ENCODE measurements around the gene SH3GL2. TPM values are rescaled to one million over a fixed set of nuclear protein-coding genes. Genes with fewer than 3 reads are reported as not detected.
"Not testable (repeated sequence)": the region's sequence is repeated elsewhere in the genome, so short reads cannot be mapped to it uniquely, and the experiment has no call there.

Gene SH3GL2
- total RNA-seq, 2 donors from 2014 or later = not detected

DNA sequence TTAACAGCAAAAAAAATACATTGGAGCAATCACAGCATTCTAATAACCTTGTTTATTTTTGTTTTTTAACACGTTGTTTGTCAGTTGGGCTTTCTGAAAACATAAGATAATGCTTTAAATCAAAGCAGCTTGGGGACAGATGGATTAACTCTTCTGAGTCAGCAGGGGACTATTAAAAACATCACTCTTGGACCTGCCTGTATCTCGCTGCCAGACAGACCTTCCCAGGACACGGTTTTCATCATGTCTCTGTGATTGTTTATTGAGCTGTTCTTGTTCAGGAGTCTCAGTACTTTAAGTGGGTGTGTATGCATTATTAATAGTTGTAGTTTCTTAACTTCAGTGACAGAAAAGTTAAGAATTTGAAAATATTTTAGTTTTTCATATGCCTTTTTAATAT, 173.2 kb downstream of the SH3GL2 start:
- no peak overlapping the region for H3K27ac Mint-ChIP-seq
- no peaks in the 10 kb centered on the region for H3K36me3 Mint-ChIP-seq
- peaks cover 14 to 20% of the 10 kb centered on the region in 2 donors for H3K9me3 Mint-ChIP-seq
- no peak for DNase-seq (ENCODE audit: low spot score in 2 of 2)
- ATAC-seq = no peak

DNA sequence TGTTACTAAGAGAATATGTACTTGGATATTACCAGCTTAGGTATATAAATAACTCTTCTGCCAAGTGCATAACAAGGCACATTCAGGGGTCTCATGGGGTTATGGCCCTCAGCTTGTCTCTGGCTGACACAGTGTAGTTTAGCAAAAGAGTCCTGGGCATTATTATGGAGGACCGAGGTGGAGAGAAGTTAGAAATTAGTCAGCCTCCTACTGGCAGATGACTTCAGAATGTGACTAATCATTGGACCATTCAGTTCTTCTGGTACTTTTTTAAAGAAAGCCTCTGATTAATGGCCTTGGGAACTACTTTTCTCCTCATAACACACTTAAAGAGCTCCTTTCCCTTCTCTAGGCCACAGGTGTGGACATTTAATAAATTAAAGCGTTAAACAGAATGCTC, 178.9 kb downstream of the SH3GL2 start:
- no peak overlapping the region for H3K27ac Mint-ChIP-seq

DNA sequence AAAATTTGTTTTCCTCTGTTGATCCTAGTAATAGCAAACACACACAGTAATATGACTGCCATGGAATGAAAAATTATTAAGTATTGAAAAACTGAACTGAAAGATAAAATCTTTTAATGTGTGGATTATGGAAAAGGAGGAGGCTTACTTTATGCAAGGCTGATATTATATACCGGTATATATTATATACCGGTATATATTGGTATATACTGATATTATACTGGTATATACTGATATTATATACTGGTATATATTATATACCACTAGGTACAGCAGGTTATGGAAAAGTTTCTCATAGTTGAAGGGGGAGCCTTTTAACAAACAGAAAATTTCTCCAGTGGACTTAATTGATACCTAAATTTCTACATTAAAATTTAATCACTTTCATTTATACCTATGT, 181.4 kb downstream of the SH3GL2 start:
- ATAC-seq = no peak

More for the DNA sequence above, 178.9 kb downstream of the SH3GL2 start:
- DNase-seq (ENCODE audit: low spot score in 2 of 2) (no peak), ATAC-seq (no peak)
- H3K36me3 Mint-ChIP-seq = no peaks in the 10 kb centered on the region
- H3K9me3 Mint-ChIP-seq = peaks cover 3 to 6% of the 10 kb centered on the region in 2 donors

DNA sequence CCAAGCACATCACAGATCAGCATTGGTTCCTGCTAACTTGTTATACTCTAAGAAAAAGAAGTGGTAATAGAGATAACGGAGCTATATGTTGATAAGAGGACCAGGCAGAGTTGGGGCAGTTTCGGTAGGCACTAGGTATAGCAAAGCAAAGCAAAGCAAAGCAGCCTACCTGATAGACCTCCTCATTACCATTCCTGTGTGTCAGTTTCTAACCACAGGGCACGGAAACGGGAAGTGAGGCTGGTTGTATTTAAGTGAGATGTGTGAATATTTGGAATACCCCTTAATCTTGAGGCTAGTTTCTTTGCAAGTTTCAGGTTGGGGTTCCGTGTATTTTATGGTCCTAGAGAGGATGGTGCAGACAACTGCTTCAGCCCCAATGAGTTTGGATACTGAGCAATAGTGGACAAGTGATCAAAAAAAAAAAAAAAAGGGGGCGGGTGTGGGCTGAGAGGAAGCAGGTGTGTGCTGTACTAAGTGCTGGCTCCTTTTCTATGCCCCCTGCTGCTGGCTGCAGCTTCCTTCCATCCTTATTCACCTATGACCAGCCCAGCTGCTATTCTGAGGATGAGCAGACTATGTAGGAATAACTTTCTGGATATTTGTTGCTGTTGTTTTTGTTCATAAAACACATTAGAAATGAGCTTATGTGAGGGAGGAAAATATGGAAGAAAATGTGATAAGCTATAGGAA, 183.3 kb downstream of the SH3GL2 start:
- DNase-seq (ENCODE audit: low spot score in 2 of 2) (no peak), ATAC-seq (no peak)
- Mint-ChIP-seq H3K9me3 (no peaks in the 10 kb centered on the region), H3K27ac (no peak overlapping the region), H3K36me3 (no peaks in the 10 kb centered on the region)

More for the DNA sequence above, 181.4 kb downstream of the SH3GL2 start:
- DNase-seq (ENCODE audit: low spot score in 2 of 2) = no peak
- no peaks in the 10 kb centered on the region for H3K9me3 Mint-ChIP-seq
- H3K36me3 Mint-ChIP-seq = no peaks in the 10 kb centered on the region
- H3K27ac Mint-ChIP-seq = no peak overlapping the region

DNA sequence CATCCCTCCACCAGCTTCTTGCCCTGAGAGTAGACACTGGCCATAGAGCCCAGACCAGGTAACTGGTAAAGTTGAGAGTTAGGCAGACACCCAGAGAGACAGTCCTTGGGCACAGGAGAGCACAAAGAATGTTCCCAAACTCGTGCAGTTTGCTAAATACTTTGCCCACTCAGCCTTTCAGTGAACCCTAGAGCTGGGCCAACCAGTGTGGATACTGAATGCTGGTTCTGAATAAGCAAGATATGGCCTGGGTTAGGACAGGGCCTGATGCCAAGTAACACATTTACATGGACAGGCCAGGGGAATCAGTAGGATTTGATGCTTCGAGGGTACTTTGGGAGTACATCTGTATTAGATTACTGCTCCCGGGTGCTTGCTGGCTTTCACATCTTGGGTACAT, 185.4 kb downstream of the SH3GL2 start:
- peaks cover 0 to 4% of the 10 kb centered on the region in 2 donors for H3K9me3 Mint-ChIP-seq
- H3K27ac Mint-ChIP-seq = no peak overlapping the region
- ATAC-seq (no peak), DNase-seq (ENCODE audit: low spot score in 2 of 2) (no peak)
- H3K36me3 Mint-ChIP-seq = no peaks in the 10 kb centered on the region

DNA sequence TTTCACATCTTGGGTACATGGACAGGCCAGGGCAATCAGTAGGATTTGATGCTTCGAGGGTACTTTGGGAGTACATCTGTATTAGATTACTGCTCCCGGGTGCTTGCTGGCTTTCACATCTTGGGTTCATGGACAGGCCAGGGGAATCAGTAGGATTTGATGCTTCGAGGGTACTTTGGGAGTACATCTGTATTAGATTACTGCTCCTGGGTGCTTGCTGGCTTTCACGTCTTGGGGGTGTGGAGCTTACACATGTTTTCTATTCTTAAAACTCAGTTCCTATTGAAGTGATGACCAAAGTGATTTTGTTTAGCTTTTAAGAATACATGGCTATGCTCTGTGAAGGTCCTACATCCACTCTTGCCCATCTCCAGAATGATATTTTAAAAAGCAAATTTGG, 186.3 kb downstream of the SH3GL2 start:
- not testable (repeated sequence) for H3K36me3 Mint-ChIP-seq; DNase-seq (ENCODE audit: low spot score in 2 of 2); H3K9me3 Mint-ChIP-seq; H3K27ac Mint-ChIP-seq; ATAC-seq

DNA sequence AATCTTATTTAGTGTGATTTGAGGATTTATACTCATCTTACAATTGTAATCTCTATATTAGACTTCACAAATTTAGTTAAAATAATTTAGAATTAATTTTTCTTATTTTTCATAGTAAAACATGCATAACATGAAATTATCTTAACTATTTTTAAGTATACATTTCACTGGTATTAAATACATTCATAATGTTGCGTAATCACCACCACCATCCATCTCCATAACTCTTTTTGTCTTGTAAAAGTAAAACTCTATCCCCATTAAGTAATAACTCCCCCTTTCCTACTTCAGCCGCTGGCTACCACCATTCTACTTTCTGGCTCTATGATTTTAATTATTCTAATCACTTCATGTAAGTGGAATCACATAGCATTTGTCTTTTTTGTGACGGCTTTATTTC, 193.4 kb downstream of the SH3GL2 start:
- H3K27ac Mint-ChIP-seq = no peak overlapping the region
- DNase-seq (ENCODE audit: low spot score in 2 of 2) (no peak), ATAC-seq (no peak)
- peaks cover 5 to 16% of the 10 kb centered on the region in 2 donors for H3K9me3 Mint-ChIP-seq
- H3K36me3 Mint-ChIP-seq = peaks cover 0 to 7% of the 10 kb centered on the region in 2 donors

DNA sequence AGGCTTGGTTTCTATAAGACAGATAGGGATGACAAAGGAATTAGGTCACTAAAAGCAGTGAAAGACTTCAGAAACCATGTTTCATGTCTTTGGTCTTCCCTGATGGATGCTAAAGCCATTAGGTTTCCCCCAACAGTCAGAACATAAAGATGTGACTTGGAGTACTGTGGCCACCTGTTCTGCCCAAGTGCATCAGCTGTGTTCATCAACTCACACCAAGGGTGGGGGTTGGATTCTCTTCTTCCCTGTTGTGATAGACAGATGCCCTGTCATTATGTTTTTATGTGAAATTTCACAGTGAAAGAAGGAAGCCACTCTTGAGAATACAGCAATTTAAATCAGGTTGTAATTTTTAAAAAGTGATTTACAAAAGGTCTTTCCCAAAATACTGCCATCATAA, 196.8 kb downstream of the SH3GL2 start:
- no peak for ATAC-seq
- H3K27ac Mint-ChIP-seq = no peak overlapping the region
- DNase-seq (ENCODE audit: low spot score in 2 of 2) = no peak
- peaks cover 0 to 7% of the 10 kb centered on the region in 2 donors for H3K36me3 Mint-ChIP-seq
- H3K9me3 Mint-ChIP-seq = peaks cover 14 to 22% of the 10 kb centered on the region in 2 donors

DNA sequence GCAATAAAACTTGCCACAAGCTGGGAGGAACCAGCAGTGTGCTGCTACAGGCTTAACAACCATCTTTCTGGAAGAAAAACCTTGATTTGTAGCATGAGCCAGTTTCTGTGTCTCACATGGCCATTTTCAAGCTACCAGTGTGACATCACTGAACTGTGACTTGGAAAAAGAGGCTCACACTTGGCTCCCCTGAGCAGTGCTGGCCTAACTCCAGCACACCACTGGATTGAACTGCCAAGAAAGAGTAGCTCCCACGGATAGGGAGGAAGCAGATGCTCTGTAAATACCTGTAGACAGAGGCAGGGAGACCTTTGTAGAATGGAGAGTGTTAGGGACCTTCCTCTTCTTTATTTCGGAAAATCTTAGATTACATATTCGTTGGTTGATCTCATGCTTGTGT, 197.9 kb downstream of the SH3GL2 start:
- no peak overlapping the region for H3K27ac Mint-ChIP-seq

DNA sequence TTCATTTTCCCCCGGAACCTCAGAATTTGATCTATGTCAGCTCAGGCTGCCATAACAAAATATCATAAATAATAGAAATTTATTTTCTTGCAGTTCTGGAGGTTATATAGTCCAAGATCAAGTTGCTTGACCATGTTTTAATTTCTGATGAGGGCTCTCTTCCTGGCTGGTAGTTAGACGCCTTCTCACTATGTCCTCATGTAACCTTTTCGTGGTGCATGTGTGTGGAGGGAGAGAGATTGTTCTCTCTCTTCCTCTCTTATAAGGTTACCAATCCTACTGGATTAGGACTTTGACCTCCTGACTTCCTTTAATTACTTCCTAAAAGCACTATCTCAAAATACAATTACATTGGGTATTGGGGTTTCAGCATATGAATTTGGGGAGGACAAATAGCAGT, 198.6 kb downstream of the SH3GL2 start:
- peaks cover 0 to 7% of the 10 kb centered on the region in 2 donors for H3K36me3 Mint-ChIP-seq
- DNase-seq (ENCODE audit: low spot score in 2 of 2) = no peak
- no peak overlapping the region for H3K27ac Mint-ChIP-seq
- peaks cover 14 to 28% of the 10 kb centered on the region in 2 donors for H3K9me3 Mint-ChIP-seq
- no peak for ATAC-seq

More for the DNA sequence above, 197.9 kb downstream of the SH3GL2 start:
- peaks cover 14 to 26% of the 10 kb centered on the region in 2 donors for H3K9me3 Mint-ChIP-seq
- ATAC-seq (no peak), DNase-seq (ENCODE audit: low spot score in 2 of 2) (no peak)
- H3K36me3 Mint-ChIP-seq = peaks cover 0 to 7% of the 10 kb centered on the region in 2 donors

DNA sequence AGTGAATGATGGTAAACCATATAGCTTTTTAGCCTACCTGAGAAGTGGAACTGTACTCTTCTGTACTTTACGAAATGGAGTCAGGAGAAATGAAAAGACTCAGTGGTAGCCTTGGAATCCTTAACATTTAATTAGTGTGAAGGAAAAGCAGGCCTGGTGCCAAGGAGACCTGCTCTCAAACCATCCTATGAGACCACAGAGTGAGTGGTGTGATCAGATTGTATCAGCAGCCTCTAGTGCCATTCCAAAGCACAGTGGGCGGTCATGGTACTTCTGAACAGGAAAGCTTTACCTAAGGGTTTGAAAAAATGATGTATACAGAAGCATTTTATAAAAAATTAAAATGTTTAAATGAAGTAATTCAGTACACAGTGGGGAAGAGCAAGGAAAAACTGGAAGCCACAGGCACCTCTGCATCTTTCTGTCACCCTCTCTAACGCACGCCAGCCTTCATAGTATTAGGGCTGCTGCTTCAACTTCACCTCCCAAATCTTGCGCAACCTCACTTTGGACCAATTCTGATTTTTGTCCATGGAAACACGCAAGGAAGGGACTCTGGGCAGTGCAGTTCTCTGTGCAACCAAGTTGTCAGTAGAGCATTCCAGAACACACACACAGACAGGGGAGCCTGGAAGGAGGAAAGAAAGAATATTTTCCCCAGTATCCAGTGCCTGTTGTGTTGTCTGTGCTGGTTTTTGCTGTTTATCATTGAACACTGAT, 203.7 kb downstream of the SH3GL2 start:
- Mint-ChIP-seq H3K27ac (no peak overlapping the region), H3K9me3 (peaks cover 9 to 19% of the 10 kb centered on the region in 2 donors), H3K36me3 (no peaks in the 10 kb centered on the region)

DNA sequence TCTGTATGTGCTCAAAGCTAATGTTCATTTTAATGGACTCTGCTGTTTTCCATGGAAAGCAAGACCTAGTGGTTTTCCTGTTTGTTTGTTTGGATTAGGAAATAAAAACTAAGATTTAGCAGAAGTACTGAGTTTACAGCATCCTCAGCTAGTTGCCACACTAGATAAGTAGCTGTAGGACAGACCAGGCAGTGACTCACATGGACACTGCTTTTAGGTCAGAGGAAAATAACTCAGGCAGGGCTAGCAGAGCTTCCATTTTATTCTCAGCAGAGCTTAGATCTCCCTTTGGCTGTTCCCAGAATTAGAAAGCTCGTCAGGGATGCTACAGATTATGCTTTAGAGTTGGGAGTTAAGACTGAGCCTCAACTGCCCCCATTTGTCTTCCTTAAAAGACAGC, 204.4 kb downstream of the SH3GL2 start:
- Mint-ChIP-seq H3K36me3 (no peaks in the 10 kb centered on the region), H3K9me3 (peaks cover 3 to 16% of the 10 kb centered on the region in 2 donors), H3K27ac (no peak overlapping the region)
- ATAC-seq = no peak
- no peak for DNase-seq (ENCODE audit: low spot score in 2 of 2)

More for the DNA sequence above, 203.7 kb downstream of the SH3GL2 start:
- ATAC-seq (no peak), DNase-seq (ENCODE audit: low spot score in 2 of 2) (no peak)

DNA sequence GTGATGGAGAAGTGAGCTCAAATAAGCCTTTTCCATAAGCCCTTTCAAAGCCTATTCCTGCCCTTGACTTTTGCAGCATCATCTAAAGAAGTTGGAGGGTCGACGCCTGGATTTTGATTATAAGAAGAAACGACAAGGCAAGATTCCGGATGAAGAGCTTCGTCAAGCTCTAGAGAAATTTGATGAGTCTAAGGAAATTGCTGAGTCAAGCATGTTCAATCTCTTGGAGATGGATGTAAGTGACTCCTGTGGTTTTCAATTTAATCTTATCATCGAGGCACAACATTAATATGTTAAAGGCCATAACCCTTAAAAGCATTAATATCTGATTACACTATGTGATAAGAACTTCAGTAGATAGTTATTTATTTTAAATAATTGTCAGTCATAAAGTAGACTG, 210.4 kb downstream of the SH3GL2 start:
- ATAC-seq (no peak), DNase-seq (ENCODE audit: low spot score in 2 of 2) (no peak)
- no peak overlapping the region for H3K27ac Mint-ChIP-seq
- no peaks in the 10 kb centered on the region for H3K36me3 Mint-ChIP-seq
- H3K9me3 Mint-ChIP-seq = peaks cover 6 to 7% of the 10 kb centered on the region in 2 donors

DNA sequence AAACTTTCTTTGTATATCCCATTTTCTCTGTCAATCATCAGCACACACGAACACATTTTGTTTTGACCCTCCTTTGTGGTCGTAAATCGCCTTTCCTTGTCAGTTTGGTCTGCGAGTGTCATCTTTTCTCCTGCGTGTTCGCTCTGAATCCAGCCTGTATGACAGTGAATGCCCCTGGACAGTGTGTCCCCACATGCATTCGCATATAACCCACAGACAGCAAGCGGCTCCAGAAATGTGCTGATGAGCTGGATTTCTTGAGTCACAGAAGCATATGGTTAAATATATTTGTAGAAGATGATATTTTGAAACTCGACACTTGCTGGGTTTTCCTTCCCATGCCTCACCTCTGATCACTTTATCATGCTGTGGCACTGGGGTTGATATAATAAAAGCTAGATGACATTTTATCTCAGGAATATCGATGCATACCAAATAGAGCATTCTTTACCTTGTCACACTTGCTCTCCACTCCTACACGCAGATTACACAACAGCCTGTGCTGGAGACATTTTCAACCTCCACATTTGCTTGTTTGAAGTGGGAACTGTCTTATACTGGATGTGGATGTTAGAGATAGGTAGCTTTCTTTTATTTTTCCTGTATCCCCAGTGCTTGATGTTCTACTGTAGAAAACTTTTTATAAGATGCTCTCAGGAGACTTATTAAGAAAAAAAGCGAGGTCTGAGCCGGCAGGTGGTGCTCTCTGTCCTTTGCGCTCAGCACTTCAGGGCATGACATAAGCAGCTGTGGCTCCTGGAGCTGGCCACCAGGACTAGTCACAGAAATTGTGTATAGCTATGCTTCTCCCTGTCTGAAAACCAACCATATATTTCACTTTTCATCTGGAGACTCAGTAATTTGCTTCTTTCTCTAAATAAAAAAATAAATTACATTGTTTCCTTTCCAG, 215.1 kb downstream of the SH3GL2 start:
- peaks cover 6 to 7% of the 10 kb centered on the region in 2 donors for H3K9me3 Mint-ChIP-seq
- H3K36me3 Mint-ChIP-seq = no peaks in the 10 kb centered on the region
- DNase-seq (ENCODE audit: low spot score in 2 of 2) (no peak), ATAC-seq (no peak)
- H3K27ac Mint-ChIP-seq = peak overlapping the region in 1 of 2 donors; percentile 7

DNA sequence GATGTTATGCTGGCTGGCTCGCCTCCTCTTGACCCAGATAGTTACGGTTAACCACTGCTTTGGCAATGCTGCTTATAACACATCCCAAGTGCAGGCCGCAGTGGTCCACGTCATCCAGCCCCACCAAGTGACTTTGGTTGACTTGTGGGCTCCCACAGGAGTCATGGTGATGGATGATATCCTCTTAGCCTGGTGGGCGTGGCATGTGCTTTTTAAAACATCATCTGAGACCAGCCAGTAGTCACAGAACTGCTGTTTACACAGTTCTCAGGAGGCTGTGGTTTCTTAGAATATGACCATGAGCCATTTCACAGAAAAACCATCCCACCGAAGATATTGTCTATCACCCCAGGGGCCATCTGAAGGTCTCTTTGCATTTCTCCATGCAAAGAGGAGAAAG, 216.9 kb downstream of the SH3GL2 start:
- Mint-ChIP-seq H3K36me3 (no peaks in the 10 kb centered on the region), H3K9me3 (peaks cover 6 to 7% of the 10 kb centered on the region in 2 donors), H3K27ac (no peak overlapping the region)
- DNase-seq (ENCODE audit: low spot score in 2 of 2) = no peak
- ATAC-seq = no peak

DNA sequence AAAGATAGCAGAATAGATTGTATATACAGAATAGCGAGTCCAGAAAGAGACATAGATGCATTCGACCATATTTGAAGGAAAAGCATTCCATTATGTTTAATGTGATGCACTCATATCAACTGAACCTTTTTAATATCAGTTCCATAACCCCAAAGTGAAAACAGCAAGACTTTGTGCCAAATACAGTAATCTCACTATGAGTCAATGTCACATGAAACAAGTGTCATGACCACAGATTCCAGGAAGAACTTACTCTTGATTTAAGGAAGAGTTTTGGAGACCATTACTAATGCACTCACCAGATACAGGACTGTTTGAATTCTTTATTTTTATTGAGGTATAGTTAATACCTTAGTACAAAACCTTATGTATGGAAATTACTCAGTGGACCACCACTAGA, 220.5 kb downstream of the SH3GL2 start:
- Mint-ChIP-seq H3K36me3 (no peaks in the 10 kb centered on the region), H3K27ac (no peak overlapping the region), H3K9me3 (no peaks in the 10 kb centered on the region)
- ATAC-seq (no peak), DNase-seq (ENCODE audit: low spot score in 2 of 2) (no peak)

DNA sequence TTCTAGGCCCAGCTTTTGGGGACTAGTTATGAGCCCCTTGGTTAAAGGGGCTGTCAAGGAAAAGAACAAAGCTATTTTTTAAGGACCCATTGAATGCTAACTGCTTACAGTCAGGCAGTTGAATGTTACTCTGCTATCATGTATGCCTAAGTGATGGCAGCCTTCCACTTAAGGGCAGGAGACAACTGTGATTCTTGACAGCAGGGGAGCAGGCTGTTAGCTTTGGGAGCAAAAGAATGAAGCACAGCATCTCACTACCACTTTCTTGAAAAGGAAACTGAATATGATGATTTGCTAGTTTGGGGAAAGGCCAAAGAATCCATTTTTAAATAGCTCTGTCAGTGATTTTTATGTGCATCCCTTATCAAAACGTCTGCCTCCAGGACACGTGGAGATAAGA, 221.6 kb downstream of the SH3GL2 start:
- ATAC-seq = no peak
- Mint-ChIP-seq H3K27ac (no peak overlapping the region), H3K36me3 (no peaks in the 10 kb centered on the region), H3K9me3 (no peaks in the 10 kb centered on the region)
- no peak for DNase-seq (ENCODE audit: low spot score in 2 of 2)

All from activated naive CD4-positive, alpha-beta T cell treated with anti-CD3 and anti-CD28 coated beads, Interleukin-2, amount 50 U/mL, for 72 hours (primary cell).